KMS-11 (cell line): ENCODE measurements around the gene CRY1.

Source experiments
- H2AFZ ChIP-seq: fragments of 200-600 bp; sonication (generic); 2 replicates; pipeline ENCODE4 v1.6.1; 2016; ENCODE audit warnings: antibody characterized with exemption, mixed run types, low read depth
- H3K27ac ChIP-seq: fragments of 200-600 bp; sonication (generic); 2 replicates; pipeline ENCODE4 v1.6.1; 2016; ENCODE audit warnings: mild to moderate bottlenecking, mixed run types
- H3K27me3 ChIP-seq: fragments of 200-600 bp; sonication (generic); 2 replicates; pipeline ENCODE4 v1.6.1; 2017; ENCODE audit warnings: mild to moderate bottlenecking, low read depth, mixed run types, moderate library complexity; ENCODE audit not compliant: insufficient read depth
- H3K36me3 ChIP-seq: fragments of 200-600 bp; sonication (generic); 2 replicates; pipeline ENCODE4 v1.6.1; 2017; ENCODE audit warnings: mild to moderate bottlenecking, mixed run types; ENCODE audit not compliant: insufficient read depth
- H3K4me1 ChIP-seq: fragments of 200-600 bp; sonication (generic); 2 replicates; pipeline ENCODE4 v1.6.1; 2016; ENCODE audit warnings: mild to moderate bottlenecking, low read depth, mixed run types; ENCODE audit not compliant: poor library complexity, severe bottlenecking
- H3K4me2 ChIP-seq: fragments of 200-600 bp; sonication (generic); 2 replicates; pipeline ENCODE4 v1.7.0; 2016; ENCODE audit warnings: mild to moderate bottlenecking, mixed run types
- H3K4me3 ChIP-seq: fragments of 200-600 bp; sonication (generic); IDR thresholded peaks from 2 replicates; pipeline ENCODE4 v1.6.1; 2017; ENCODE audit warnings: low read depth, low read length, mixed read lengths; ENCODE audit not compliant: insufficient read depth
- H3K79me2 ChIP-seq: fragments of 200-600 bp; sonication (generic); 2 replicates; pipeline ENCODE4 v1.6.1; 2016; ENCODE audit warnings: low read depth, mixed run types; ENCODE audit not compliant: insufficient read depth
- H3K9ac ChIP-seq: fragments of 200-600 bp; sonication (generic); 2 replicates; pipeline ENCODE4 v1.6.1; 2016; ENCODE audit warnings: mild to moderate bottlenecking, mixed run types
- H4K20me1 ChIP-seq: fragments of 200-600 bp; sonication (generic); 2 replicates; pipeline ENCODE4 v1.6.1; 2016; ENCODE audit warnings: mild to moderate bottlenecking, mixed run types; ENCODE audit not compliant: insufficient read depth
- TF ChIP-seq, protein P1 (sequence below): fragments of 200-600 bp; sonication (generic); conservative IDR thresholded peaks from 2 replicates; pipeline ENCODE4 v1.6.1; 2017; ENCODE audit warnings: low read depth, mild to moderate bottlenecking, antibody characterized with exemption, low read length, moderate library complexity, mixed read lengths

Gene CRY1

DNA sequence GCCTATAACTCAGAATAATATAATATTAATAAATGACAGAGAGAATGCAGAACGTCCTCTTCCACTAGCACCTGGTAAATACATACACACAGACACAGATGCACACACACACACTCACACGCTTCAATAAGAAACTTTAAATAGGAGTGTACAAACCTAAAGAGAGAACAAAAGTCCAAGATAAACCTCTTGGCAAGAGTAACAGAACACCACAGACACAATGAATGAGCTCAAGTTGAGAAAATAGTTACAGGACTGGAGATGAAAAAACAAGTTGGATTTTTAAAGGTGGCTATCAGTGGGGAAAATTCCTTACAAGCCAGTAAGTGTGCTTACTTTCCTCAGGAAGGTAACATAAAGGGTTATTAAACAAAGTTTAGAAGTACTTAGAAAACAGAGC is 35.2 kb downstream of the CRY1 start:
- H3K27me3 ChIP-seq = no peaks in the 10 kb centered on the region
- no peak overlapping the region for H3K4me3 ChIP-seq
- H3K4me2 ChIP-seq = no peak overlapping the region
- no peak overlapping the region for H3K27ac ChIP-seq
- H4K20me1 ChIP-seq = no peaks in the 10 kb centered on the region
- no peak overlapping the region for H2AFZ ChIP-seq
- TF ChIP-seq, protein P1, sequence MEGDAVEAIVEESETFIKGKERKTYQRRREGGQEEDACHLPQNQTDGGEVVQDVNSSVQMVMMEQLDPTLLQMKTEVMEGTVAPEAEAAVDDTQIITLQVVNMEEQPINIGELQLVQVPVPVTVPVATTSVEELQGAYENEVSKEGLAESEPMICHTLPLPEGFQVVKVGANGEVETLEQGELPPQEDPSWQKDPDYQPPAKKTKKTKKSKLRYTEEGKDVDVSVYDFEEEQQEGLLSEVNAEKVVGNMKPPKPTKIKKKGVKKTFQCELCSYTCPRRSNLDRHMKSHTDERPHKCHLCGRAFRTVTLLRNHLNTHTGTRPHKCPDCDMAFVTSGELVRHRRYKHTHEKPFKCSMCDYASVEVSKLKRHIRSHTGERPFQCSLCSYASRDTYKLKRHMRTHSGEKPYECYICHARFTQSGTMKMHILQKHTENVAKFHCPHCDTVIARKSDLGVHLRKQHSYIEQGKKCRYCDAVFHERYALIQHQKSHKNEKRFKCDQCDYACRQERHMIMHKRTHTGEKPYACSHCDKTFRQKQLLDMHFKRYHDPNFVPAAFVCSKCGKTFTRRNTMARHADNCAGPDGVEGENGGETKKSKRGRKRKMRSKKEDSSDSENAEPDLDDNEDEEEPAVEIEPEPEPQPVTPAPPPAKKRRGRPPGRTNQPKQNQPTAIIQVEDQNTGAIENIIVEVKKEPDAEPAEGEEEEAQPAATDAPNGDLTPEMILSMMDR = no peak
- no peaks in the 10 kb centered on the region for H3K4me1 ChIP-seq
- H3K79me2 ChIP-seq = no peaks in the 10 kb centered on the region
- no peak overlapping the region for H3K9ac ChIP-seq
- no peaks in the 10 kb centered on the region for H3K36me3 ChIP-seq

DNA sequence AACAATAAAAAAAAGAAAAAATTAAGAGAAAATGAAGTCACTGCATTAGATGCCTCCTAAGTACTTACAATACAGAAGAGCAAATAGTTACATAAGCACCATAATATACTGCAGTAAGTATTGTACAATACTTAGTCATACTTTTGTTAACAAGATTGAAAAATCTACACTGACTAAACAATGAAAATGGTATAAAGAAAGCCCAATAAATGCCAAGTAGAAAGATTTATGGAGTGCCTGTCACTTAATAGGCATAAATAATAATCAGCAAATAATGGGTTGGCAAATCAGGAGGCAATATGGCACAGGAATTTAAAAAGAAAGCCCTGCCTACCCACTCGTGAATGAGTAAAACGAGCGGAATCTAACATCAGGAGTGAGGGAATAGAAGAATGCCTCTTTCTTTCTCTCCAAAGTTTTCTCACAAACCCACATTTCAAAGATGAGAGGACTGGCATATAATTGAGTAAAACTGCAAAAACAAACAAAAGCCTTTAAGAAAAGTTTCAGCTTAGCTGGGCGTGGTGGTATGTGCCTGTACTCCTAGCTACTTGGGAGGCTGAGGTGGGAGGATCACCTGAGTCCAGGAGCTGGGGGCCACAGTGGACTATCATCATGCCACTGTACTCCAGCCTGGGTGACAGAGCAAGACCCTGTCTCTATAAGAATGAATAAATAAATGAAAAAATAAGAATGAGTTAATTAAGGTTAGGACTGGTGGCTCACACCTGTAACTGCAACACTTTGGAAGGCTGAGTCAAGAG is 36.1 kb downstream of the CRY1 start:
- no peaks in the 10 kb centered on the region for H4K20me1 ChIP-seq
- H3K36me3 ChIP-seq = no peaks in the 10 kb centered on the region
- no peak overlapping the region for H3K4me2 ChIP-seq
- H3K79me2 ChIP-seq = no peaks in the 10 kb centered on the region
- no peak overlapping the region for H3K9ac ChIP-seq
- no peaks in the 10 kb centered on the region for H3K27me3 ChIP-seq
- no peak overlapping the region for H3K4me3 ChIP-seq
- no peak overlapping the region for H2AFZ ChIP-seq
- TF ChIP-seq, protein P1 = no peak
- H3K4me1 ChIP-seq = no peaks in the 10 kb centered on the region
- H3K27ac ChIP-seq = no peak overlapping the region

DNA sequence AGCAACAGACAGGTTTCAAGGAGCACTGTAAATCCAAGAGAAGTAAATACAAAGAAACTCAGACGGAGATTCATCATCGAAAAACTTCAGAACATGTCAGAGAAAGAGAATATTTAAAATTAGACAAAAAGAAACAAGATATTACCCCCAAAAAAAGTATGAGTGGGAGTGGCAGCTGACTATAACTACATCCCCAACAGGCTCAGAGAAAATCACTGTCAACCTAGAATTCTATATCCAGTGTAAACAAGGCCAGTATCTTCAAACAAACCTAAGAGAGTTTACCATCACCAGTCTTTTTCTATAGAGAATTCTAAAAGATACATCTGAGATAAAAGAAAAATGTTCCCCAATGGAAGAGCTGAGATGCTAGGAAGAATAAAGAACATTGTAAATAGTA is 39.6 kb downstream of the CRY1 start:
- H3K27me3 ChIP-seq = no peaks in the 10 kb centered on the region
- H3K36me3 ChIP-seq = no peaks in the 10 kb centered on the region
- TF ChIP-seq, protein P1 = no peak
- no peak overlapping the region for H3K27ac ChIP-seq
- H3K4me1 ChIP-seq = no peaks in the 10 kb centered on the region
- H4K20me1 ChIP-seq = no peaks in the 10 kb centered on the region
- no peak overlapping the region for H3K4me3 ChIP-seq
- H3K4me2 ChIP-seq = no peak overlapping the region
- H3K79me2 ChIP-seq = no peaks in the 10 kb centered on the region
- H3K9ac ChIP-seq = no peak overlapping the region
- H2AFZ ChIP-seq = no peak overlapping the region

DNA sequence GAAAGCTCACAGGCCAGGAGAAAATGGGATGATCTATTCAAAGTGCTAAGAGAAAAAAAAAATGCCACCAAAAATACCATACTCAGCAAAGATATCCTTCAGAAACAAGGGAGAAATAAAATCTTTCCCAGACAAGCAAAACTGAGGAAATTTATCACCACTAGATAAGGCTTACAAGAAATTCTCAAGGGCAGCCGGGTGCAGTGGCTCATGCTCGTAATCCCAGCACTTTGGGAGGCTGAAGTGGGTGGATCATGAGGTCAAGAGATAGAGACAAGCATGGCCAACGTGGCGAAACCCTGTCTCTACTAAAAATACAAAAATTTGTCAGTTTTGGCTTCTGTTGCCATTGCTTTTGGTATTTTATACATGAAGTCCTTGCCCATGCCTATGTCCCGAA is 48.2 kb downstream of the CRY1 start:
- no peak overlapping the region for H3K9ac ChIP-seq
- H3K36me3 ChIP-seq = no peaks in the 10 kb centered on the region
- H3K27me3 ChIP-seq = no peaks in the 10 kb centered on the region
- no peaks in the 10 kb centered on the region for H3K4me1 ChIP-seq
- TF ChIP-seq, protein P1 = no peak
- H3K4me3 ChIP-seq = no peak overlapping the region
- H2AFZ ChIP-seq = no peak overlapping the region
- no peak overlapping the region for H3K27ac ChIP-seq
- H3K4me2 ChIP-seq = no peak overlapping the region
- H4K20me1 ChIP-seq = no peaks in the 10 kb centered on the region
- no peaks in the 10 kb centered on the region for H3K79me2 ChIP-seq
